GM23338 (cell line): ENCODE results near the gene EGFL7. TPM values are rescaled to one million over a fixed set of nuclear protein-coding genes. Genes with fewer than 3 reads are reported as not detected.

ENCODE experiments used
- ATAC-seq: fragments of 200-7000 bp; cut with Tn5 transposase; 3 replicates; pipeline ENCODE4 v1.9.1; 2020
- DNase-seq: peaks from one replicate; pipeline ENCODE4 v3.0.0-alpha.2; 2015; ENCODE audit warnings: low spot score
- H2AFZ ChIP-seq: fragments of 200-600 bp; sonication (generic); 2 replicates; pipeline ENCODE4 v1.8.0; 2016; ENCODE audit warnings: antibody characterized with exemption, mild to moderate bottlenecking, moderate library complexity
- H3F3A ChIP-seq: fragments of 200-600 bp; sonication (generic); replicated peaks from 2 replicates; pipeline ENCODE4 v1.8.0; 2017; ENCODE audit warnings: antibody characterized with exemption, mixed run types, low read depth
- H3K27ac ChIP-seq: fragments of 200-600 bp; sonication (generic); 2 replicates; pipeline ENCODE4 v1.6.1; 2016; ENCODE audit warnings: low read depth
- H3K27me3 ChIP-seq: fragments of 200-600 bp; sonication (generic); 2 replicates; pipeline ENCODE4 v1.8.0; 2016; ENCODE audit warnings: mild to moderate bottlenecking, mixed run types, moderate library complexity; ENCODE audit not compliant: insufficient read depth
- H3K36me3 ChIP-seq: fragments of 200-600 bp; sonication (generic); 2 replicates; pipeline ENCODE4 v1.8.0; 2016; ENCODE audit warnings: mild to moderate bottlenecking; ENCODE audit not compliant: insufficient read depth
- H3K4me1 ChIP-seq: fragments of 200-600 bp; sonication (generic); 2 replicates; pipeline ENCODE4 v1.8.0; 2016; ENCODE audit warnings: mild to moderate bottlenecking, moderate library complexity; ENCODE audit not compliant: insufficient read depth
- H3K4me2 ChIP-seq: fragments of 200-600 bp; sonication (generic); 2 replicates; pipeline ENCODE4 v1.7.1; 2017; ENCODE audit warnings: mixed run types
- H3K4me3 ChIP-seq: fragments of 200-600 bp; sonication (generic); 2 replicates; pipeline ENCODE4 v1.6.1; 2016; ENCODE audit warnings: mixed run types
- H3K79me2 ChIP-seq: fragments of 200-600 bp; sonication (generic); replicated peaks from 2 replicates; pipeline ENCODE4 v1.8.0; 2017; ENCODE audit warnings: mild to moderate bottlenecking; ENCODE audit not compliant: insufficient read depth
- H3K9me2 ChIP-seq: fragments of 200-600 bp; sonication (generic); 2 replicates; pipeline ENCODE4 v1.8.0; 2017; ENCODE audit not compliant: insufficient read depth
- H4K20me1 ChIP-seq: fragments of 200-600 bp; sonication (generic); replicated peaks from 2 replicates; pipeline ENCODE4 v1.8.0; 2017; ENCODE audit warnings: mild to moderate bottlenecking; ENCODE audit not compliant: insufficient read depth
- H3K27ac Mint-ChIP-seq: 2 replicates; pipeline ENCODE4 v1.8.0; 2020; ENCODE audit warnings: inconsistent platforms, mild to moderate bottlenecking, moderate library complexity, mixed read lengths
- H3K27me3 Mint-ChIP-seq: 3 replicates; pipeline ENCODE4 v1.8.0; 2022; ENCODE audit warnings: low read depth, mild to moderate bottlenecking, moderate library complexity, mixed read lengths, inconsistent platforms; ENCODE audit not compliant: insufficient read depth, poor library complexity
- H3K36me3 Mint-ChIP-seq: 3 replicates; pipeline ENCODE4 v1.8.0; 2021; ENCODE audit warnings: low read depth, mild to moderate bottlenecking, inconsistent platforms, moderate library complexity, mixed read lengths
- H3K4me1 Mint-ChIP-seq: 3 replicates; pipeline ENCODE4 v1.8.0; 2020; ENCODE audit warnings: mild to moderate bottlenecking, inconsistent platforms, mixed read lengths
- H3K4me3 Mint-ChIP-seq: 3 replicates; pipeline ENCODE4 v1.8.0; 2021; ENCODE audit warnings: moderate library complexity, mild to moderate bottlenecking, inconsistent platforms, mixed read lengths
- H3K9me3 Mint-ChIP-seq: 3 replicates; pipeline ENCODE4 v1.8.0; 2020; ENCODE audit warnings: moderate library complexity, mild to moderate bottlenecking, inconsistent platforms, mixed read lengths
- CREB1 ChIP-seq: fragments of 250-450 bp; sonication (Bioruptor Pico); IDR thresholded peaks from 2 replicates; pipeline ENCODE4 v1.5.0; 2020; ENCODE audit warnings: low read depth, mild to moderate bottlenecking, moderate library complexity
- EZH2 ChIP-seq: fragments of 200-600 bp; sonication (generic); IDR thresholded peaks from one replicate; pipeline ENCODE4 v1.8.0; 2017; ENCODE audit warnings: antibody characterized with exemption, mild to moderate bottlenecking, low read depth; ENCODE audit not compliant: unreplicated experiment
- EZH2phosphoT487 ChIP-seq: fragments of 200-600 bp; sonication (generic); IDR thresholded peaks from one replicate; pipeline ENCODE4 v1.8.1; 2018; ENCODE audit warnings: antibody characterized with exemption; ENCODE audit not compliant: unreplicated experiment
- JUNB ChIP-seq: IDR thresholded peaks from one replicate; pipeline ENCODE4 v1.6.1; 2016; ENCODE audit warnings: antibody characterized with exemption; ENCODE audit not compliant: unreplicated experiment
- NANOG ChIP-seq: IDR thresholded peaks from 2 replicates; pipeline ENCODE4 v1.6.1; 2016; ENCODE audit warnings: antibody characterized with exemption, borderline replicate concordance
- POLR2AphosphoS5 ChIP-seq: IDR thresholded peaks from 2 replicates; pipeline ENCODE4 v1.6.1; 2016; ENCODE audit warnings: antibody characterized with exemption, low read depth
- STAT1 ChIP-seq: IDR thresholded peaks from one replicate; pipeline ENCODE4 v1.6.1; 2016; ENCODE audit warnings: antibody characterized with exemption; ENCODE audit not compliant: unreplicated experiment
- ZNF114 ChIP-seq: fragments of 250-450 bp; sonication (Bioruptor Pico); IDR thresholded peaks from 2 replicates; pipeline ENCODE4 v1.5.0; 2020; ENCODE audit warnings: mild to moderate bottlenecking, moderate library complexity
- ZNF331 ChIP-seq: fragments of 250-450 bp; sonication (Bioruptor Pico); IDR thresholded peaks from 2 replicates; pipeline ENCODE4 v1.5.0; 2020; ENCODE audit warnings: low read depth, mild to moderate bottlenecking, moderate library complexity
- polyA plus RNA-seq: library from polyadenylated mRNA; unstranded; fragments of >200 nt; fragmentation: Nextera tagmentation; extraction: Ambion mirVana; gene quantifications from 2 replicates; pipeline ENCODE4 v1.2.1, GENCODE V29; 2016
- total RNA-seq: library from RNA; depleted of rRNA; stranded (reverse); fragments of >200 nt; shearing (Covaris generic); gene quantifications from 2 replicates; pipeline ENCODE4 v1.2.3, GENCODE V29; 2014
- TF ChIP-seq, protein P1 (sequence below): IDR thresholded peaks from one replicate; pipeline ENCODE4 v1.6.1; 2018; ENCODE audit warnings: antibody characterized with exemption; ENCODE audit not compliant: unreplicated experiment
- TF ChIP-seq, protein P2 (sequence below), 2 experiments: fragments of 200-600 bp in 1 of 2; sonication (generic) in 1 of 2; conservative IDR thresholded peaks; 2 replicates each; pipeline versions ENCODE4 v1.5.1 to v1.6.1; 2016 to 2017; ENCODE audit warnings: antibody characterized with exemption in 2 of 2, low read depth in 2 of 2, mild to moderate bottlenecking in 2 of 2, moderate library complexity in 1 of 2
- TF ChIP-seq, protein P3 (sequence below): fragments of 250-450 bp; sonication (Bioruptor Pico); IDR thresholded peaks from 2 replicates; pipeline ENCODE4 v1.5.0; 2020; ENCODE audit warnings: mild to moderate bottlenecking, moderate library complexity
- TF ChIP-seq, protein P4 (sequence below): IDR thresholded peaks from 2 replicates; pipeline ENCODE4 v1.6.1; 2016; ENCODE audit warnings: antibody characterized with exemption

EGFL7 gene
- total and polyA plus RNA-seq, 2 experiments from 2014 or later: 44.4 to 60.8 TPM

GRCh38 chr9:136676920-136677686, 14.4 kb downstream of the EGFL7 start:
- no peaks in the 10 kb centered on the region for H3K79me2 ChIP-seq
- no peaks in the 10 kb centered on the region for H3K36me3 ChIP-seq
- ATAC-seq: no peak
- H3K36me3 Mint-ChIP-seq: no peaks in the 10 kb centered on the region
- H3K4me2 ChIP-seq: no peak overlapping the region
- DNase-seq: no peak
- H3K9me3 Mint-ChIP-seq: no peaks in the 10 kb centered on the region
- no peaks in the 10 kb centered on the region for H4K20me1 ChIP-seq
- no peaks in the 10 kb centered on the region for H3K27me3 ChIP-seq
- H3K9me2 ChIP-seq: no peaks in the 10 kb centered on the region
- no peak overlapping the region for H3K4me3 Mint-ChIP-seq
- no peak overlapping the region for H3K27ac Mint-ChIP-seq
- peaks cover 11% of the 10 kb centered on the region for H3K27me3 Mint-ChIP-seq
- no peaks in the 10 kb centered on the region for H3F3A ChIP-seq
- H2AFZ ChIP-seq: no peak overlapping the region
- H3K4me3 ChIP-seq: no peak overlapping the region
- TF ChIP-seq CREB1 (CRISPR knock-in tag): no peak
- TF ChIP-seq EZH2phosphoT487: no peak
- TF ChIP-seq, protein P1, sequence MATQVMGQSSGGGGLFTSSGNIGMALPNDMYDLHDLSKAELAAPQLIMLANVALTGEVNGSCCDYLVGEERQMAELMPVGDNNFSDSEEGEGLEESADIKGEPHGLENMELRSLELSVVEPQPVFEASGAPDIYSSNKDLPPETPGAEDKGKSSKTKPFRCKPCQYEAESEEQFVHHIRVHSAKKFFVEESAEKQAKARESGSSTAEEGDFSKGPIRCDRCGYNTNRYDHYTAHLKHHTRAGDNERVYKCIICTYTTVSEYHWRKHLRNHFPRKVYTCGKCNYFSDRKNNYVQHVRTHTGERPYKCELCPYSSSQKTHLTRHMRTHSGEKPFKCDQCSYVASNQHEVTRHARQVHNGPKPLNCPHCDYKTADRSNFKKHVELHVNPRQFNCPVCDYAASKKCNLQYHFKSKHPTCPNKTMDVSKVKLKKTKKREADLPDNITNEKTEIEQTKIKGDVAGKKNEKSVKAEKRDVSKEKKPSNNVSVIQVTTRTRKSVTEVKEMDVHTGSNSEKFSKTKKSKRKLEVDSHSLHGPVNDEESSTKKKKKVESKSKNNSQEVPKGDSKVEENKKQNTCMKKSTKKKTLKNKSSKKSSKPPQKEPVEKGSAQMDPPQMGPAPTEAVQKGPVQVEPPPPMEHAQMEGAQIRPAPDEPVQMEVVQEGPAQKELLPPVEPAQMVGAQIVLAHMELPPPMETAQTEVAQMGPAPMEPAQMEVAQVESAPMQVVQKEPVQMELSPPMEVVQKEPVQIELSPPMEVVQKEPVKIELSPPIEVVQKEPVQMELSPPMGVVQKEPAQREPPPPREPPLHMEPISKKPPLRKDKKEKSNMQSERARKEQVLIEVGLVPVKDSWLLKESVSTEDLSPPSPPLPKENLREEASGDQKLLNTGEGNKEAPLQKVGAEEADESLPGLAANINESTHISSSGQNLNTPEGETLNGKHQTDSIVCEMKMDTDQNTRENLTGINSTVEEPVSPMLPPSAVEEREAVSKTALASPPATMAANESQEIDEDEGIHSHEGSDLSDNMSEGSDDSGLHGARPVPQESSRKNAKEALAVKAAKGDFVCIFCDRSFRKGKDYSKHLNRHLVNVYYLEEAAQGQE: no peak
- TF ChIP-seq STAT1: no peak
- no peak for TF ChIP-seq ZNF114 (CRISPR knock-in tag)
- TF ChIP-seq EZH2: no peak
- no peak for TF ChIP-seq NANOG
- TF ChIP-seq JUNB: no peak
- TF ChIP-seq, protein P2, sequence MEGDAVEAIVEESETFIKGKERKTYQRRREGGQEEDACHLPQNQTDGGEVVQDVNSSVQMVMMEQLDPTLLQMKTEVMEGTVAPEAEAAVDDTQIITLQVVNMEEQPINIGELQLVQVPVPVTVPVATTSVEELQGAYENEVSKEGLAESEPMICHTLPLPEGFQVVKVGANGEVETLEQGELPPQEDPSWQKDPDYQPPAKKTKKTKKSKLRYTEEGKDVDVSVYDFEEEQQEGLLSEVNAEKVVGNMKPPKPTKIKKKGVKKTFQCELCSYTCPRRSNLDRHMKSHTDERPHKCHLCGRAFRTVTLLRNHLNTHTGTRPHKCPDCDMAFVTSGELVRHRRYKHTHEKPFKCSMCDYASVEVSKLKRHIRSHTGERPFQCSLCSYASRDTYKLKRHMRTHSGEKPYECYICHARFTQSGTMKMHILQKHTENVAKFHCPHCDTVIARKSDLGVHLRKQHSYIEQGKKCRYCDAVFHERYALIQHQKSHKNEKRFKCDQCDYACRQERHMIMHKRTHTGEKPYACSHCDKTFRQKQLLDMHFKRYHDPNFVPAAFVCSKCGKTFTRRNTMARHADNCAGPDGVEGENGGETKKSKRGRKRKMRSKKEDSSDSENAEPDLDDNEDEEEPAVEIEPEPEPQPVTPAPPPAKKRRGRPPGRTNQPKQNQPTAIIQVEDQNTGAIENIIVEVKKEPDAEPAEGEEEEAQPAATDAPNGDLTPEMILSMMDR (conservative IDR thresholded peaks at IDR 0.05; ENCODE audit: low read depth in 2 of 2): no peak
- TF ChIP-seq POLR2AphosphoS5: no peak
- TF ChIP-seq ZNF331 (CRISPR knock-in tag): no peak
- TF ChIP-seq, protein P3, sequence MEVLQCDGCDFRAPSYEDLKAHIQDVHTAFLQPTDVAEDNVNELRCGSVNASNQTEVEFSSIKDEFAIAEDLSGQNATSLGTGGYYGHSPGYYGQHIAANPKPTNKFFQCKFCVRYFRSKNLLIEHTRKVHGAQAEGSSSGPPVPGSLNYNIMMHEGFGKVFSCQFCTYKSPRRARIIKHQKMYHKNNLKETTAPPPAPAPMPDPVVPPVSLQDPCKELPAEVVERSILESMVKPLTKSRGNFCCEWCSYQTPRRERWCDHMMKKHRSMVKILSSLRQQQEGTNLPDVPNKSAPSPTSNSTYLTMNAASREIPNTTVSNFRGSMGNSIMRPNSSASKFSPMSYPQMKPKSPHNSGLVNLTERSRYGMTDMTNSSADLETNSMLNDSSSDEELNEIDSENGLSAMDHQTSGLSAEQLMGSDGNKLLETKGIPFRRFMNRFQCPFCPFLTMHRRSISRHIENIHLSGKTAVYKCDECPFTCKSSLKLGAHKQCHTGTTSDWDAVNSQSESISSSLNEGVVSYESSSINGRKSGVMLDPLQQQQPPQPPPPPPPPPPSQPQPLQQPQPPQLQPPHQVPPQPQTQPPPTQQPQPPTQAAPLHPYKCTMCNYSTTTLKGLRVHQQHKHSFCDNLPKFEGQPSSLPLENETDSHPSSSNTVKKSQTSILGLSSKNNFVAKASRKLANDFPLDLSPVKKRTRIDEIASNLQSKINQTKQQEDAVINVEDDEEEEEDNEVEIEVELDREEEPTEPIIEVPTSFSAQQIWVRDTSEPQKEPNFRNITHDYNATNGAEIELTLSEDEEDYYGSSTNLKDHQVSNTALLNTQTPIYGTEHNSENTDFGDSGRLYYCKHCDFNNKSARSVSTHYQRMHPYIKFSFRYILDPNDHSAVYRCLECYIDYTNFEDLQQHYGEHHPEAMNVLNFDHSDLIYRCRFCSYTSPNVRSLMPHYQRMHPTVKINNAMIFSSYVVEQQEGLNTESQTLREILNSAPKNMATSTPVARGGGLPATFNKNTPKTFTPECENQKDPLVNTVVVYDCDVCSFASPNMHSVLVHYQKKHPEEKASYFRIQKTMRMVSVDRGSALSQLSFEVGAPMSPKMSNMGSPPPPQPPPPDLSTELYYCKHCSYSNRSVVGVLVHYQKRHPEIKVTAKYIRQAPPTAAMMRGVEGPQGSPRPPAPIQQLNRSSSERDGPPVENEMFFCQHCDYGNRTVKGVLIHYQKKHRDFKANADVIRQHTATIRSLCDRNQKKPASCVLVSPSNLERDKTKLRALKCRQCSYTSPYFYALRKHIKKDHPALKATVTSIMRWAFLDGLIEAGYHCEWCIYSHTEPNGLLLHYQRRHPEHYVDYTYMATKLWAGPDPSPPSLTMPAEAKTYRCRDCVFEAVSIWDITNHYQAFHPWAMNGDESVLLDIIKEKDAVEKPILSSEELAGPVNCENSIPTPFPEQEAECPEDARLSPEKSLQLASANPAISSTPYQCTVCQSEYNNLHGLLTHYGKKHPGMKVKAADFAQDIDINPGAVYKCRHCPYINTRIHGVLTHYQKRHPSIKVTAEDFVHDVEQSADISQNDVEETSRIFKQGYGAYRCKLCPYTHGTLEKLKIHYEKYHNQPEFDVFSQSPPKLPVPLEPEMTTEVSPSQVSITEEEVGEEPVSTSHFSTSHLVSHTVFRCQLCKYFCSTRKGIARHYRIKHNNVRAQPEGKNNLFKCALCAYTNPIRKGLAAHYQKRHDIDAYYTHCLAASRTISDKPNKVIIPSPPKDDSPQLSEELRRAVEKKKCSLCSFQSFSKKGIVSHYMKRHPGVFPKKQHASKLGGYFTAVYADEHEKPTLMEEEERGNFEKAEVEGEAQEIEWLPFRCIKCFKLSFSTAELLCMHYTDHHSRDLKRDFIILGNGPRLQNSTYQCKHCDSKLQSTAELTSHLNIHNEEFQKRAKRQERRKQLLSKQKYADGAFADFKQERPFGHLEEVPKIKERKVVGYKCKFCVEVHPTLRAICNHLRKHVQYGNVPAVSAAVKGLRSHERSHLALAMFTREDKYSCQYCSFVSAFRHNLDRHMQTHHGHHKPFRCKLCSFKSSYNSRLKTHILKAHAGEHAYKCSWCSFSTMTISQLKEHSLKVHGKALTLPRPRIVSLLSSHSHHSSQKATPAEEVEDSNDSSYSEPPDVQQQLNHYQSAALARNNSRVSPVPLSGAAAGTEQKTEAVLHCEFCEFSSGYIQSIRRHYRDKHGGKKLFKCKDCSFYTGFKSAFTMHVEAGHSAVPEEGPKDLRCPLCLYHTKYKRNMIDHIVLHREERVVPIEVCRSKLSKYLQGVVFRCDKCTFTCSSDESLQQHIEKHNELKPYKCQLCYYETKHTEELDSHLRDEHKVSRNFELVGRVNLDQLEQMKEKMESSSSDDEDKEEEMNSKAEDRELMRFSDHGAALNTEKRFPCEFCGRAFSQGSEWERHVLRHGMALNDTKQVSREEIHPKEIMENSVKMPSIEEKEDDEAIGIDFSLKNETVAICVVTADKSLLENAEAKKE (CRISPR knock-in tag): no peak
- TF ChIP-seq, protein P4, sequence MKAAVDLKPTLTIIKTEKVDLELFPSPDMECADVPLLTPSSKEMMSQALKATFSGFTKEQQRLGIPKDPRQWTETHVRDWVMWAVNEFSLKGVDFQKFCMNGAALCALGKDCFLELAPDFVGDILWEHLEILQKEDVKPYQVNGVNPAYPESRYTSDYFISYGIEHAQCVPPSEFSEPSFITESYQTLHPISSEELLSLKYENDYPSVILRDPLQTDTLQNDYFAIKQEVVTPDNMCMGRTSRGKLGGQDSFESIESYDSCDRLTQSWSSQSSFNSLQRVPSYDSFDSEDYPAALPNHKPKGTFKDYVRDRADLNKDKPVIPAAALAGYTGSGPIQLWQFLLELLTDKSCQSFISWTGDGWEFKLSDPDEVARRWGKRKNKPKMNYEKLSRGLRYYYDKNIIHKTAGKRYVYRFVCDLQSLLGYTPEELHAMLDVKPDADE: no peak
- no peak overlapping the region for H3K27ac ChIP-seq
- no peaks in the 10 kb centered on the region for H3K4me1 ChIP-seq
- H3K4me1 Mint-ChIP-seq: peaks cover 5% of the 10 kb centered on the region; the same call in 1 of the 3 replicates
